GM18526 (cell line): ENCODE measurements around the gene PRKCB.

ENCODE experiments used
- POLR2A ChIP-seq: IDR thresholded peaks from 3 replicates; pipeline ENCODE4 v1.6.1; 2011; ENCODE audit not compliant: insufficient read length; ENCODE audit errors: extremely low read depth

Gene PRKCB

DNA sequence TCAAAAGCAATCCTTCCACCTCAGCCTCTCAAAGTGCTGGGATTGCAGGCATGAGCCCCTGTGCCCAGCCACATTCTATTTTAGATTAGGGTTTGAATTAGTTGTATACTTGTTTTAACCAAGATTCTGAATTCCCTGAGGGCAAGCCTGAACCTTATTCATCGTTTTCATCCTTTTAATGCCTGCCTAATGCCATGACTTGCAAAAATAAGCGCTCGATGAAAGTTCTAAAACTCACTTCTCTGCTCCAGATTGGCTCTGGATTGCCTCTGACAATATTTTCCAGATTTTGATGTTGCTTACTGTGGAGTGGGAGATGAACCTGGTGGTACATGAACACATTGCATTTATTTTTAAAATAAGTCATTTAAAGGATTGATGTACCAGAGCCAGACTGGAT is 329.5 kb downstream of the PRKCB start:
- no peak for TF ChIP-seq POLR2A

DNA sequence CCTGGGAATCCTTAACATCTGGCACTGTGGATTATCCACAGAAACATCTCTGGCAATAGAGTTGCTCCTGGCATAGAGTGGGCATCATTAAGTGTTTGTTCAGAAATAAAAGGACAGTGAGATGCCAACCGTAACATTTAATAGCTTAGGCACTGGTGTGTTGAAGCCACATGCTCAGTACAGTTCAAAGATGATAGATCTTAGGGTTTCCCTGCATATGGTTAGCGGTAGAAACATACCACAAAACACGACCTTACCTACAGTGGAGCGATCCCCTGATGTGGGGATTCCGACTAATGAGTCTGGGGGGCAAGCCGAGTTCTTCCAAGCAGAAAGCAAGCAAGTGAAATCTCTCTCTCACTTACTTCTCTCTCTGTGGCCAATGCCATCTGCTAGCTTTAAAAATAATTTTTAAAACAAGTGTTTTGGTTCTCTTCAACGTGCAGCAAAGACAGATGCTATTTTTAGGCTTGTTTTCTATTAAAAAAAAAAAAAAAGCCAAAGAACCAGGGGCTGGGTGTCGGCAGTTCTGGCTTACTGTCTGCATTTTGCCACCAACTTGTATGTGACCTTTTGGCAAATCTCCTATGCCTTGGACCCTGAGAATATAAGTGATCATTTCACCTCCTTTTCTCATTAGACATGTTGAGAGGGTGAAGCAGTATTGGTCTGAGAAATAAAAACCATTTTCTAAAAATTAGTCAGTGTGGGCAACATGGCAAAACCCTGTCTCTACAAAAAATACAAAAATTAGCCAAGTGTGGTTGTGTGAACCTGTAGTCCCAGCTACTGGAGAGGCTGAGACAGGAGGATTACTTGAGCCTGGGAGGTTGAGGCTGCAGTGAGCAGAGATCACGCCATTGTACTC is 331.1 kb downstream of the PRKCB start:
- TF ChIP-seq POLR2A: no peak

DNA sequence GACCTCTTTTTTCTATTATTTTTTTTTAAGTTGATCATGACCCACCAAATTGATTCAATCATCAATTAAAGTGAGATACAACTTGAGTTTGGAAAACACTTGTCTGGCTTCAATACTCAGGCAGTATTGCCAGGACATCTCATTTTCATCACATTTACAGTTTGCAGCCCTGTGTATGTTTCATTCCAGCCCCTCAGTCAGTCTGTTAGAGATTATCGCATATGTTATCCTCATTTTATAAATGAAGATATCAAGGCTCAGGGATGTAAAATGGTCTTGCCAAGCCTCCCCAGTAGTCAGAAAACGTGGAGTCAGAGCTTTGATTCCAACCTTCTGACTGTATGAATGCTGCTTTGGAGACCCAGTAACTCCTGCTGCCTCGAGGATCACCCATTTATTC is 333.1 kb downstream of the PRKCB start:
- no peak for TF ChIP-seq POLR2A

DNA sequence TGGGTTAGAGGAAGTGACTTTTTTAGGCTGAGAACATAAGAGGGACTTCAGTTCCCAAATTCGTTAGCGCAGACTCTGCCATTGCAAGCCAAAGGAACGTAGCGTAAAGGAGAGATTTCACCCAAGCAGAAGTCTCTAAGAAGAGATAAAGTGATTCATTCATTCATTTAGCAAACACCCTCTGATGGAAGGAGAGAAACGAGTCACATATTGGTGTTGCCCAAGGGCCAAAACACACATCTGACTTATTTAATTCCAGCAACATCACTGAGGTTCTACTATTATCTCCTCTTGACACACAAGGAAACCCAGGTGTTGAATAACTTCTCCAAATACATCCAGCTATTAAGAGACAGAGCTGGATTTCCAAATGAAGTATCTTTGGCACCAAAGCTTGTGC is 334.6 kb downstream of the PRKCB start:
- no peak for TF ChIP-seq POLR2A

DNA sequence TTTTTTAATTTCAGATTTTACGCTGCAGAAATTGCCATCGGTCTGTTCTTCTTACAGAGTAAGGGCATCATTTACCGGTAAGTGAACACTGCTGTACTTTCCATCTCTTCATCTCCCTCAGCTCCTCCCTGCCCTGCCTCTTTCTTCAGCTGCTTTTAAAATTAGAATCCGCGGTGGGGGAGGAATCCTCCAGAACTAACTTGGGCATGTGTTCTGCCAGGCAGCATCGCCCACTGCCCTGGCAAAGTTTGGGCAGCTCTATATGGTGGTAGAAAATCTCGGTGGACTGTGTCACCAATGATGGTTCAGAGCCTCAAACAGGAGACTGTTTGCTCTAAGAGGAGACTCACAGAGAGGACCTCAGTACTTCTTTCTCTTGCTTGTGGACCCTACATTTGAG is 338.7 kb downstream of the PRKCB start:
- TF ChIP-seq POLR2A: no peak

DNA sequence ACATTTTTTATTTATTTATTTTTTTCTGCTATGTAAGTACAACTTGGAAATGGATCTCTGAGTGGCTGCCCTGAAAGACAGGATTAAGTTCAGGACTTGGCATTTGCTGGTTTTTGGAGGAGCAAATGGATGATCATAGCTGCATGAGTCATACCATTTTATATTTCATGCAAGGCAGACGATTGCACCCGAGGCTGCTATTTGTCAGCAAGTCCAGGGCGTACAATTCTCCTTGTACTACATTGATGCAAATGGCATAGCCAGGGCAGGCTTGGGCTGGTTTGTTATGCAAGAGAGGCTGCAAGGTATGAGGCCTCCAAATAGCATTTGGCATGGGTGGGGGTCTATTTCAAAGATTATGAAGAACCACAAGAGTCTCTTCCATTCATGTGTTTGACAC is 339.2 kb downstream of the PRKCB start:
- no peak for TF ChIP-seq POLR2A

DNA sequence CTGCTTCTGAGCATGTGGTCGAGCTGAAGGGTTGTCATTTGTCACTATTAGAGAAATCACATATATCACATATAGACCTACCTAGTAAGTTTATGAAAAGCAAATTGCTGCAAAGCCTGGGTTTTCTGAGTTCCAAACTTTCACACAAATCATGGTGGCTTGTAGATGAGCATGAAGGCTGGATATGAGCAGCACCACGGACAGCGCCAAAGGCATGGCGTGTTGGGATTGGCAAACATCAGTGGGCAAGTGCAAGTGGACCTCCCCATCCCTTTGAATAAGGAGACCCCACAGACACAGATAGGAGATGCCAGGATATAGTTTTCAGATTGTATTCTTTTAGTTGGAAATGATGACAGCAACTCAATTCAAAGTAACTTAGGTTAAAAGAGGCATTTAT is 342.7 kb downstream of the PRKCB start:
- no peak for TF ChIP-seq POLR2A

DNA sequence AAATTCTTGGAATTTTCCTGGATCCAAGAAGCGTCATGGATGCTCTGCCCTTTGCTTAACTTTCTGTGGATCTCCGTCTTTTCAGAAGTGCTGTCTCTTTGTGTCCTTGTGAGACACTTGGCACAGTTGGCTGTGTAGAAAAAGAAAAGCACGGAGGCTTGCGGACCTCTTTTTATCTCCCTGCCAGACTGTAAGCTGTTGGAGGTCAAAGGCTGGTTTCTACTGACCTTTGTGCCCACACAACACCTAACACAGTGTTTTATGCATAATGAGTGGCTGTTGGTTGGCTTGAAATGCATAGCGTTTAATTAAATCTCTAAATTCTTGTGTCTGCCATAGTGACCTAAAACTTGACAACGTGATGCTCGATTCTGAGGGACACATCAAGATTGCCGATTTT is 344.7 kb downstream of the PRKCB start:
- no peak for TF ChIP-seq POLR2A

DNA sequence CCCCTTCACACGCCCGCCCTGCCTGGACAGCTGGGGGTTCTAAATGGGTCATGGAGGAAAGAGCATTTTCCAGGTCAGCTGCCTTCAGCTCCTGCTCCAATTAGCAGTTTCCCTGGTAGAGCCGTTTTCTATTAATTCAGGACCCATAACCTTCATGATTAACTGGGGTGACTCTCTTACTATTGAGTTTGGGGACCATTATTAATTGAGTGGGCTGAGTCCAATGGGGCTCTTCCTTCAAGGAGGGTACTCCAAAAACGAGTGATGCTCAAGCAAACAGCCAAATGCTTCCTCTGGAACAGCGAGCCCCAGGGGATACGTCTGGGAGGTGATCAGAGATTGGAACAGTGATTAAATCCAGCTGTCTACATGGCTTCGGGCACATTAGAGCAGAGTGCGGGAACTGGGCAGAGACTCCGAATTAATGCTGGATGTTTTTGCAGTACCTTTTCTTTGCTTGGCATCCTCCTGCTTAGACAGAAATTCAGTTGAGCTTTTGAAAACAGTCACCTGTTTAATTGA is 352.3 kb downstream of the PRKCB start:
- no peak for TF ChIP-seq POLR2A

DNA sequence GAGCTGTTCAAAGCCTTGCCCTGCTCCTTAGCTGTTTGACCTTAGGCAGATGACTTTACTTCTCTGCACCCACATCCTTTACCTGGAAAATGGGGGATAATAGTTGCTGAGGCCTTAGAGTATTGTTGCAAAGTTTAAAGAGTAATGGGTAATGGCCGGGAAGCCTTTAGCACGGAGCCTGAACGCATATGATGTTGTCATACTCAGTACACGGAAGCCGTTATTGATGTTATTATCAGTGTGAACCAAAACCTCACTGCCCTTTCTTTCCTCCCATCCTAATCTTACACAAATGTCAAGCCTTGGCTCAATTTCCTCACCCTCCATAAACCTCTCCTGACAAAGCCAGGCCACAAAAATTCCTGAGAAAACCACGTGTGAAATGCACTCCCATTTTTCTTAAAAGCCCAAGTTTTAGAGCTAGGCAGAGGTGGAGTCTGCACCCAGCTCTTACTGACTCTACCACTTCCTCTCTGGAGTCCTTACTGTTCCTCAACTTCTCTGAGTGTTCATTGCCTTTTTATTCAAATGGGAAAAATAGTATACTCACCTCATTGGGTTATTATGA is 353.1 kb downstream of the PRKCB start:
- no peak for TF ChIP-seq POLR2A

DNA sequence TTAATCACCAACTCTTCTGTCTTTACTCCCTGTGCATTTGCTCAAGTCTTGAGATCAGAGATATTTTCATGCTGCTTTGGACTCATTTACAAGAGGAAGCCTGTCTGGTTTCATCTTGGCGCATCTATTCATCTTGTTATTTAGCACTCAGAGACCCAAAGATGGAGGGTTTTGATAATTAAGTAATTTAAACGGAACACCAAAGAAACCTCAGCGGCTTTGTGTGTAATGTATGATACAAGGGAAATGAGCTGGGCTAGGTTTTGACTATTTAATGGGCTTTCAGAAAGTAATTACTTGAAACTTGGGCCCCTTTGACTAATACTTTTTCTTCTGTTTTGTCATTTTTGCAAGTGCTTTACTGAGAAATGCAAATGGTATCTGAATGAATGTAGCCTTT is 354.2 kb downstream of the PRKCB start:
- no peak for TF ChIP-seq POLR2A

DNA sequence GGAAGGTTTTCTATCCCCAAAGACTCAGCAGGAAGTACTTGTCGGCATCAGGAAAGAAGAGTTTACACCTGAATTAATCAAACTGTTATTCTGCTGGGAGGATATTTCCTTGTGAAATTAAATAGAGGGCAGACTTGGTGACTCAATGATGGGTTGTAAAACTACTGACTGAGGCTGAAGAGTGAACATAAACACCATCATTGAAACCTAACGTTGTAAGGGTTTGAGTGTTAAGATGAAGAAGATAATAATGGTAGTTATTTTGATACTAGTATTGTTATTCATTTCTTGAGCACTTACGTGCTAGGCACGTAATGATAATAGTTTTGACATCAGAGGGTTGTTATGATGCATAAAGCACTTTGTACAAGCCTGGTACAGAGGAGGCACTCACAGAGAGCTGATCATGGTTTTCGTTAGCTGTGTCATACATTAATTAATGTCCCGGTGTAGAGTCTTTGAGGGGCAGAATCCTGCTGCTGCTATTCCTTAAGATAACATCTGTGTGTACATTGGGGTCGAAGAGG is 356.2 kb downstream of the PRKCB start:
- no peak for TF ChIP-seq POLR2A

DNA sequence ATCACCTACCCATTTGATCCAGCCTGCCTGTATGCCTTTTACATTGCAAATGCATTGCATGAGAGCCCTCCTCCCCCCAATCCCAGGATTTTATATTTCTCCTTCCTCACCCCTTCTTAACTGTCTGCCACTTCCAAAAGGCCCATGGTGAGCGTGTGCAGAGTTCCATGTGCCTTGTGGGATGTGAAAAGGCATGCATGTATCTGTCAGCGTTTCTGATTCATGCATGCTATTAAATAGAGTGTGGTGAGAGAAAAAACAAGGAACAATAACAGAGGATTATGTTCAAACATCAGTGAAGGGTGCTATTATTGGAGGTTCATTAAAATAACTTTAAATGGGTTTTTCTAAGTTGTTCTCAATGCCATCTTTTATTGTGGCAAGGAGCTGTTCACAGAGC is 359.4 kb downstream of the PRKCB start:
- no peak for TF ChIP-seq POLR2A

DNA sequence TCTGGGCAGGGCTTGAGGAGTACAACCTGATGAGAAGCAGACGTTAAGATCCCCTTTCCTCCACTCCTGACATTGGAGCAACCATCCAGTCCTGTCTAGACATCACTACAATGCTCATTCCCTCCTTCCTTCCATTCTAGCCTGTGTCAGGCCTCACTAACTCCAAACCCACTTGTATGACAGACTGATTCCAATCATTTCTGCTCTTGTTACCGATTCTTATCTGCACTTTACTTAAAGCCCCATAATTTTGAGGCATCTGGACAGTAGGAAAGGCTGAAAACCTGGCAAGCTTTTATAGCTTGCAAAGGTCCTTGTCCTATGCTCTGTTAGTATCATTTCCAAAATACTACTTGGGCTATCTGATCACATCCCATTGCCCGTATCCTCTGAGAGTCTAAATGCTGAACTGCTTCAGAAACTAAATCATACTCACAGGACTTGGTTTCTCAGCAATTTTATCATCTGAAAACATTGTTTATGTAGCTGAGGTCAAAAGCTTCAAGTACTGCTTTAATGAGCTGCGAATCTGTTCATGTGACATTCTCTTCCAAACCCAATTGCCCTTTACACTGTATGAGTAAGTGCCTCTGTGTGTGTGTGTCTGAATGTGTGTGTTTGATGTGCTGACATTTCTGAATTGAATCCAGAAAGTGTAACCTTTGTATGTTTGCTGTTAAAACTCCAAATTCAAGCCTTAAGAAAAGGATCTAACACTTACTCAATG is 363.2 kb downstream of the PRKCB start:
- TF ChIP-seq POLR2A: no peak

DNA sequence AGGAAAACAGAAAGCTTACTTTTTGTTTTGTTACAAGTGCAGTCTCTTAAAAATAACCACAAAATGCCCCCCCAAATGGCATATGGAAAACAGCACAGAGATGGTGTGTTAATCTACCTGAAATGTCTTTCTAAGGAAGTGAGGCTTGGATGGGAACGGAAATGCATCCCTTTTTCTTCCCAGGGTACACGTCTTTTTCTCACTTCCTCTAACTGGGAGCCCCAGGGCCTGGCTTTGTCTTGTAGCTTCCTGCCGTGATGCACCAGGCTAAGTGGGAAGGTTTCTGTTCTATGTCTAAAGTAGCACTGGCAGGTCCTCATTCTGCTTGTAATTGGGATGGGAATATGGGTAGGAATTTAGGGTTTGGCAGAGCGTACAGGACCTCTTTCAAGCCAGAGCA is 367.9 kb downstream of the PRKCB start:
- TF ChIP-seq POLR2A: no peak

DNA sequence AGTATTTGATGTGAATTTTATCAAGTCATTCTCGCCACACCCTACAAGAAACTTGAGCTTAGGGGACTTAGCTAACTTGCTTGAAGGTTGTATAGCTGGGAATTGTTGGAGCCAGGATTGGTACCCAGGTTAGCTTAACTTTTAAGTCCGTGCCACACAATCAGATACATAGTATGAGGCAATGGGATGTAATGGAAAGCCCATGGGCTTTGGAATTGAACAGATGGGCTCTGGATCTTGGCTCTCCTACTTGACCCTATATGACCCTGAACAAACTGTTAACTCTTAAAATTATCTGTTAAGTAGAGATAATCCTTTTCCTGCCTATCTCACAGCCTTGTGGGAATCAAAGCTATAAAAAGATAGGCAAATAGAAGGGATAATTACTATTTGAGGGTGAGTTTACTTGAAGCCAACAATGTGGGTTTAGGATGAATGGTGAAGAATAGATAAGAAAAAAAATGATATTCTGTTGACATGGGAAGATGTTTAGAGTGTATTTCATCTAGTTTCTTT is 368.4 kb downstream of the PRKCB start:
- no peak for TF ChIP-seq POLR2A

DNA sequence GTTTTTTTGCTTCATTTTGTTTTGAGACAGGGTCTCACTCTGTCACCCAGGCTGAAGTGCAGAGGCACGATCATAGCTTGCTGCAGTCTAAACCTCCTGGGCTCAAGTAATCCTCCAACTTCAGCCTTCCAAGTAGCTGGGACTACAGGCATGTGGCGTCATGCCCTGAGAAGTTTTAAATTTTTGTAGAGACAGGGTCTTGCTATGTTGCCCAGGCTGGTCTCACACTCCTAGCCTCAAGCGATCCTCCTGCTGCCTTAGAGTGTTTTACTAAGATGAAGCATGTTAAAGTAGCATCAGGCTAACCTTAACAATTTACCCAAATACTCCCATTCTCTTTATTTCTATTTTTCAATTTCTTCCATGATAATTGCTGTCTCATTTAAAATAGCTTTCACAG is 371.1 kb downstream of the PRKCB start:
- TF ChIP-seq POLR2A: no peak
